GM18858 (cell line): ENCODE measurements around the gene CKAP4.

Experiments used
- ATAC-seq: cut with Tn5 transposase; IDR thresholded peaks from one replicate; pipeline ENCODE4 v1.9.1; 2021; ENCODE audit not compliant: unreplicated experiment

CKAP4 gene

GRCh38 chr12:106205208-106206069 is 42.4 kb downstream of the CKAP4 start:
- ATAC-seq: no peak

- no peak for ATAC-seq
These were observed 43.5 kb downstream of the CKAP4 start for GRCh38 chr12:106204312-106204711.

DNA sequence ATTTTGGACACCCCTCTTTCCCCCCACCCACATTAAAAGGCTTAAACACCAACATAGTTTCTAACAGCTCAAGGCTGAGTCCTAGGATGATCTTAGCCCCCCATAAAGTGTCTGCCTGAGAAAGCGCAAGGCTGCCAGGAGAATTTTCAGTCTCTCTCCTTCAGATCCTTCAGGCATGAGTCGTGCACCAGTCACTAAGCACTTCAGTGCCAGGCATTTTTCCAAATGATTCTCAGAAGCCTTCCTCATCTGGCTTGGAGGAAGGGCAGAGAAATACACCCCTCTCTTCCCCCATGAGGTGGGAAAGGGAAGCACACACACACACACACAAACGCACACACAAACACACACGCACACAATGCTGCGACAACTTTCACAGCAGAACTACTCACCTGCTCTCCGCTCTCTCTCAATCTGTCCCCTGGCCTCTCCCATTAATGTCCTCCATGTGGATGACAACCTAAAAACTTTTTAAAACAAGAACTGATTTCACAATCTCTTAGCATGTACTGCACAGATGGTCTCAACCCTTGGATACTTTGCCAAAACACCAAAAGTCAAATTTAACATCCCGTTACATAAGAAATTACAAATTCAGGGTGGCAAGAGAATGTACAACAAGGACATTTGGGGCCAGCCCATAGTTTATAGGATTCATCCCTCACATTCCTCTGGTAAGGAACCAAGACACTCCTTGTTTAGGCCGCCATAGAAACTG is 49.8 kb downstream of the CKAP4 start:
- no peak for ATAC-seq

DNA sequence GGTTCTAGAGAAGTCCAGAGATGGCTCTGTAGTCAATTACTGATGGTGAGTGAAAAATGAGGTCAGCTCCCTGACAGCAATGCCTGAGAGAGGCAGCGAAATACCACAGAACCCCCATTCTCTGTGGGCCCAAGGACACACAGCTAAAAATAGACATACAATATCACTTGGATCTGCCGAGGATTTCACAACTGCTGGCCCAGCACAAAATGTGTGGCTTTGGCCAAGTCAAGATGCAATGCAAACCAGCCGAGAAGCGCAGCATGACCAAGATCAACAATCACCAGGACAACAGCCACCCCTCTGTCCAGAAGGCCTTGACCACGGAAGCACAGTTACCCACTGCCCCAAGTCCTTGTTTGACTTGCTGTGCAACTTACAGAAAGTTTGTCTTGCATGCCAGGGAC is 52.2 kb downstream of the CKAP4 start:
- ATAC-seq: no peak

GRCh38 chr12:106194351-106194750 is 53.5 kb downstream of the CKAP4 start:
- no peak for ATAC-seq

- no peak for ATAC-seq
These were observed 54.2 kb downstream of the CKAP4 start for GRCh38 chr12:106193394-106194215.

GRCh38 chr12:106192659-106193393 is 55.0 kb downstream of the CKAP4 start:
- no peak for ATAC-seq

DNA sequence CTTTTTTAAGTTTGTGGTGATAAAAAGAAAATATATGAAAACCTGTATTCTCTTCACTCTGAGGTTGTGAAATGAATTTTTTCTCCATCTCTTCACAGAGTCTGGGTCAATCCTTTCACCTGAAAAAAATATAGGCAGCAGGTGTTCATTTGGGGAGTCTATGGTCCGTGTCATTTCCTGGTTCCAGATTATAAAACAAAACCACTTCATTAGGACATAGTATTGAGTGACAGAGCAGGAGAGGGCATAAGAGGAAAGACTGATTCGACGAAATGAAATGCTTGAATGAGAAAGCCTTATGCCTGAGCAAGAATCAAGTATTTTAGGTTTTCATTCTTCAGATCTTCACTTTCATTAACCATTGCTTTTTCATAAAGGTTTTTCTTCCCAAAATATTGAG is 57.2 kb downstream of the CKAP4 start:
- ATAC-seq: no peak

DNA sequence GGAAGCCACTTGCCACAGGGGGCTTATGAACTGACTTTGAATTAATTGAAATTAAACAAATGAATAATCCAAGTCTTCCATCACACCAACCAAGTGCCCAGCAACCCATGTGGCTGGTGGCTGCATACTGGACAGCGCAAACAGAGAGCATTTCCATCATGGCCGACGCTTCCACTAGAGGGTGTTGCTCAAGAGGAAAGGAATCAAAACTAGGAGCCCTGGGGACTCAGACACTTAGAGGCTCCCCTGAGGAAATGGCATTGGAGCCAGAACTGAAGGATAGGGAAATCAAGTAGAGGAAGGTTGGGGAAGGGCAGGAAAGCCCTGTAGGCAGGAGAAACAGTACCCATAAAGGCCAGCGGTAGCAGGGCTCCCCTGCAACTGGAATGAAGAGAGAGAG is 58.5 kb downstream of the CKAP4 start:
- ATAC-seq: no peak

GRCh38 chr12:106188256-106188655 is 59.6 kb downstream of the CKAP4 start:
- ATAC-seq: no peak
